B cell (primary cell): ENCODE measurements around the gene PARP15. TPM values are rescaled to one million over a fixed set of nuclear protein-coding genes. Genes with fewer than 3 reads are reported as not detected.

ENCODE experiments used
- ATAC-seq: fragments of 200-7000 bp; cut with Tn5 transposase; one replicate; pipeline ENCODE4 v1.10.0; 2021; ENCODE audit warnings: low read depth, mild to moderate bottlenecking, moderate number of reproducible peaks, moderate library complexity
- CTCF ChIA-PET: fragments of 350-600 bp; sonication (Branson Sonifier 250); formaldehyde crosslinking; loops from one replicate; lab custom pipeline; 2021; ENCODE audit warnings: antibody characterized with exemption, inconsistent platforms; lab: Charles Lee
- POLR2A ChIA-PET: fragments of 350-600 bp; sonication (Branson Sonifier 250); formaldehyde crosslinking; loops from one replicate; lab custom pipeline; 2021; ENCODE audit warnings: antibody characterized with exemption; lab: Charles Lee
- DNase-seq: peaks from one replicate; pipeline ENCODE4 v3.0.0; 2013
- H2AFZ ChIP-seq: 2 replicates; pipeline ENCODE4 v1.6.1; 2012; ENCODE audit warnings: mild to moderate bottlenecking, low read depth, low read length; ENCODE audit not compliant: insufficient read depth, poor library complexity, severe bottlenecking
- H3K27ac ChIP-seq, 2 donors: 1 replicate in 1 of 2; 2 replicates in 1 of 2; pipeline ENCODE4 v1.5.1; 2012 to 2013; ENCODE audit warnings: low read length in 2 of 2, mild to moderate bottlenecking in 2 of 2, moderate library complexity in 1 of 2
- H3K27me3 ChIP-seq, 4 experiments: fragments of 200-600 bp in 1 of 4; sonication (generic) in 1 of 4; replicated peaks in 1 of 4; 1 replicate in 2 of 4; 2 replicates in 2 of 4; pipeline versions ENCODE4 v1.6.1 to v1.7.0; 2013 to 2016; ENCODE audit warnings: low read length in 3 of 4, mild to moderate bottlenecking in 2 of 4, mixed read lengths in 1 of 4, moderate library complexity in 1 of 4; ENCODE audit not compliant: insufficient read depth in 4 of 4, control insufficient read depth in 3 of 4; ENCODE audit errors: control extremely low read depth in 1 of 4
- H3K36me3 ChIP-seq, 2 experiments: replicated peaks in 1 of 2; 1 replicate in 1 of 2; 2 replicates in 1 of 2; pipeline versions ENCODE4 v1.6.1 to v1.7.1; 2013; ENCODE audit warnings: low read length in 1 of 2; ENCODE audit not compliant: insufficient read depth in 2 of 2, control insufficient read depth in 1 of 2; ENCODE audit errors: control extremely low read depth in 1 of 2, extremely low read depth in 1 of 2
- H3K4me1 ChIP-seq, 2 donors: fragments of 200-600 bp in 1 of 2; sonication (generic) in 1 of 2; 1 replicate in 1 of 2; 2 replicates in 1 of 2; pipeline versions ENCODE4 v1.5.1 to v1.6.1; 2013 to 2017; ENCODE audit warnings: low read length in 2 of 2; ENCODE audit not compliant: control insufficient read depth in 2 of 2, insufficient read depth in 2 of 2
- H3K4me2 ChIP-seq: replicated peaks from 2 replicates; pipeline ENCODE3; 2012; ENCODE audit warnings: mild to moderate bottlenecking, low read depth, low read length; ENCODE audit not compliant: poor library complexity, severe bottlenecking
- H3K4me3 ChIP-seq, 5 experiments: fragments of 200-600 bp in 1 of 5; sonication (generic) in 1 of 5; 1 replicate in 3 of 5; 2 replicates in 2 of 5; pipeline versions ENCODE4 v1.5.1 to v1.7.0; 2011 to 2016; ENCODE audit warnings: low read length in 4 of 5, mild to moderate bottlenecking in 4 of 5, low read depth in 2 of 5, control low read depth in 1 of 5, moderate library complexity in 1 of 5; ENCODE audit not compliant: insufficient read depth in 1 of 5; ENCODE audit errors: control extremely low read depth in 1 of 5, extremely low read depth in 1 of 5
- H3K79me2 ChIP-seq: fragments of 200-600 bp; sonication (generic); one replicate; pipeline ENCODE4 v1.6.0; 2016; ENCODE audit warnings: low read length; ENCODE audit not compliant: control insufficient read depth, insufficient read depth
- H3K9ac ChIP-seq: fragments of 200-600 bp; sonication (generic); 2 replicates; pipeline ENCODE4 v1.6.1; 2017; ENCODE audit warnings: mild to moderate bottlenecking, low read length, moderate library complexity
- H3K9me3 ChIP-seq, 3 donors: one replicate each; pipeline versions ENCODE4 v1.6.1 to v1.7.1; 2013; ENCODE audit warnings: low read length in 2 of 3; ENCODE audit not compliant: control insufficient read depth in 2 of 3, insufficient read depth in 1 of 3; ENCODE audit errors: control extremely low read depth in 1 of 3
- H4K20me1 ChIP-seq: 2 replicates; pipeline ENCODE4 v1.6.0; 2012; ENCODE audit warnings: mild to moderate bottlenecking, low read length; ENCODE audit not compliant: insufficient read depth, control insufficient read depth, poor library complexity, severe bottlenecking
- H3K27ac Mint-ChIP-seq: one replicate; pipeline ENCODE4 v1.8.0; 2021; ENCODE audit warnings: mixed read lengths
- H3K27me3 Mint-ChIP-seq: one replicate; pipeline ENCODE4 v1.8.0; 2021; ENCODE audit warnings: mixed read lengths
- H3K4me1 Mint-ChIP-seq: one replicate; pipeline ENCODE4 v1.8.0; 2021; ENCODE audit warnings: mixed read lengths
- H3K4me3 Mint-ChIP-seq: one replicate; pipeline ENCODE4 v1.8.0; 2021; ENCODE audit warnings: mixed read lengths
- H3K9me3 Mint-ChIP-seq: one replicate; pipeline ENCODE4 v1.8.0; 2022; ENCODE audit warnings: mixed read lengths; ENCODE audit not compliant: insufficient read depth
- EZH2 ChIP-seq: IDR thresholded peaks from 2 replicates; pipeline ENCODE4 v1.6.1; 2012; ENCODE audit warnings: borderline replicate concordance, low read depth, mild to moderate bottlenecking, moderate library complexity, low read length; ENCODE audit not compliant: insufficient read depth, poor library complexity, severe bottlenecking
- WGBS: methylation state at CpG from one replicate; pipeline ENCODE4 v1.1.5; 2013; ENCODE audit warnings: missing lambda C conversion rate; ENCODE audit not compliant: insufficient coverage; 5-methylcytosine and 5-hydroxymethylcytosine counted together
- intact Hi-C: fragments of 100-400 bp; cut with micrococcal nuclease; formaldehyde crosslinking; loops from one replicate; pipeline ENCODE4 v1.10.0; 2022
- polyA plus RNA-seq: library from polyadenylated mRNA; depleted of rRNA; stranded (reverse); fragments of >200 nt; gene quantifications from 2 replicates; pipeline ENCODE4 v1.2.3, GENCODE V29; 2012
- total RNA-seq, 2 donors: library from RNA; stranded (reverse); fragments of 120-200 nt in 1 of 2; gene quantifications; 1 replicate in 1 of 2; 2 replicates in 1 of 2; pipeline versions ENCODE4 v1.2.3 to v1.2.4, GENCODE V29; 2013 to 2022
- TF ChIP-seq, protein P1 (sequence below): fragments of 200-600 bp; IDR thresholded peaks from one replicate; pipeline ENCODE4 v1.8.0; 2022; ENCODE audit warnings: antibody characterized with exemption, mild to moderate bottlenecking

The PARP15 gene
- total and polyA plus RNA-seq, 2 donors (not counting 1 experiment from before 2014, with no cell fraction given), result 172 to 307 TPM

DNA sequence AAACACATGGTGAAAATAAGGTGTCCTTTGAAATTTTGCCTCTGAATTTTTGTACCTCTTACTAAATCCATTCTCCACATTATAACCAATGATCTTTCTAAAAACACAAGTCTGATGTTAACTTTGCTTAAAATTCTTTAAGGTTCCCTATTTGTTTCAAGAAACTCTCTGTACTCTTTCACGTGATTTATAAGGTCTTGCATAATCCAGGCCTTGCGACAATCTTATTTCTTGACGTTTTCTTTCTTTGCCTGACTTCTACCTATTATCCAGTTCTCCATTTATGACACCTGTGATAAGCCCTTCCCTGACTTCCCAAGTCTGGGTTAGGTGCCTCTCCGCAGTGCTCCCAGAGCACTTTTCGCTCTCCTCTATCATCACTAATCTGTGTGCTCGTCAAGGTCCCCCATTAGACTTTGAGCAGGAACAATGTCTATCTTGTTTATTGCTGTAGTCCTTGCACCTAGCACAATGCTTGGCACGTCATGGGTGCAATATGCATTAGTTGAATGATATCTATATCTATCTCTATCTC lies 38.4 kb upstream of the PARP15 start:
- TF ChIP-seq EZH2, result no peak
- TF ChIP-seq, protein P1, sequence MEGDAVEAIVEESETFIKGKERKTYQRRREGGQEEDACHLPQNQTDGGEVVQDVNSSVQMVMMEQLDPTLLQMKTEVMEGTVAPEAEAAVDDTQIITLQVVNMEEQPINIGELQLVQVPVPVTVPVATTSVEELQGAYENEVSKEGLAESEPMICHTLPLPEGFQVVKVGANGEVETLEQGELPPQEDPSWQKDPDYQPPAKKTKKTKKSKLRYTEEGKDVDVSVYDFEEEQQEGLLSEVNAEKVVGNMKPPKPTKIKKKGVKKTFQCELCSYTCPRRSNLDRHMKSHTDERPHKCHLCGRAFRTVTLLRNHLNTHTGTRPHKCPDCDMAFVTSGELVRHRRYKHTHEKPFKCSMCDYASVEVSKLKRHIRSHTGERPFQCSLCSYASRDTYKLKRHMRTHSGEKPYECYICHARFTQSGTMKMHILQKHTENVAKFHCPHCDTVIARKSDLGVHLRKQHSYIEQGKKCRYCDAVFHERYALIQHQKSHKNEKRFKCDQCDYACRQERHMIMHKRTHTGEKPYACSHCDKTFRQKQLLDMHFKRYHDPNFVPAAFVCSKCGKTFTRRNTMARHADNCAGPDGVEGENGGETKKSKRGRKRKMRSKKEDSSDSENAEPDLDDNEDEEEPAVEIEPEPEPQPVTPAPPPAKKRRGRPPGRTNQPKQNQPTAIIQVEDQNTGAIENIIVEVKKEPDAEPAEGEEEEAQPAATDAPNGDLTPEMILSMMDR, result no peak
- H3K4me1 ChIP-seq, result no peaks in the 10 kb centered on the region
- Mint-ChIP-seq H3K4me3 (no peak overlapping the region), H3K27me3 (no peaks in the 10 kb centered on the region), H3K9me3 (no peaks in the 10 kb centered on the region), H3K27ac (no peak overlapping the region), H3K4me1 (no peaks in the 10 kb centered on the region)
- no peak overlapping the region for H3K9ac ChIP-seq
- no peak overlapping the region for H2AFZ ChIP-seq
- no peaks in the 10 kb centered on the region for H3K27me3 ChIP-seq
- H3K36me3 ChIP-seq, result peaks cover 20 to 73% of the 10 kb centered on the region in 2 experiments
- H3K27ac ChIP-seq, result no peak overlapping the region
- ATAC-seq (no peak), DNase-seq (no peak)
- WGBS, result 82% methylated on average over 3 of the region's 7 CpGs
- no peaks in the 10 kb centered on the region for H4K20me1 ChIP-seq
- H3K79me2 ChIP-seq, result no peaks in the 10 kb centered on the region
- H3K9me3 ChIP-seq, result no peaks in the 10 kb centered on the region
- ChIA-PET POLR2A (interaction anchor here (0.6 kb wide), 2 partner anchors 41 to 103 kb away, joined by 3 read pairs; no protein-coding TSS in a partner anchor), CTCF (no interaction called here)
- H3K4me3 ChIP-seq, result no peak overlapping the region
- intact Hi-C loops, result no loop called here
- no peak overlapping the region for H3K4me2 ChIP-seq

DNA sequence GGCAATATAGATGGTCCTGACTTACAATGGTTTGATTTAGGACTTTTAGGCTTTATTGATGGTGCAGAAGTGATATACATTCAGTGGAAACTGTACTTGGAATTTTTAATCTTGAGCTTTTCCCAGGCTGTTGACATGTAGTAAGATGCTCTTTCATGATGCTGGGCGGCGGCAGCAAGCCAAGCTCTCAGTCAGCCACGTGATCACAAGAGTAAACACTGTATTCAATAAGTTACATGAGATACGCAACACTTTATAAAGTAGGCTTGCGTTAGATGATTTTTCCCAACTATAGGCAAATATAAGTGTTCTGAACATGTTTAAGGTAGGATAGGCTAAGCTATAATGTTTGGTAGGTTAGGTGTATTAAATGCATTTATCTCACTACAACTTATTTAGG lies 31.3 kb upstream of the PARP15 start:
- POLR2A ChIA-PET, result no interaction called here
- Mint-ChIP-seq H3K27ac (no peak overlapping the region), H3K27me3 (no peaks in the 10 kb centered on the region), H3K4me1 (no peaks in the 10 kb centered on the region), H3K4me3 (no peak overlapping the region), H3K9me3 (no peaks in the 10 kb centered on the region)
- Histone ChIP-seq H3K27me3 (no peaks in the 10 kb centered on the region), H3K36me3 (peaks cover 19 to 72% of the 10 kb centered on the region in 2 experiments), H3K9me3 (no peaks in the 10 kb centered on the region), H3K4me2 (no peak overlapping the region), H3K9ac (no peak overlapping the region), H4K20me1 (no peaks in the 10 kb centered on the region), H3K4me1 (no peaks in the 10 kb centered on the region), H2AFZ (no peak overlapping the region), H3K79me2 (no peaks in the 10 kb centered on the region), H3K4me3 (no peak overlapping the region), H3K27ac (no peak overlapping the region)
- CTCF ChIA-PET, result interaction anchor here (0.9 to 1.1 kb wide), 2 partner anchors 133 to 153 kb away, joined by 4 to 6 read pairs; no protein-coding TSS in a partner anchor
- ATAC-seq (no peak), DNase-seq (no peak)
- TF ChIP-seq, protein P1, result no peak
- TF ChIP-seq EZH2, result no peak
- WGBS, result no CpG with 5 or more reads among the region's 5 CpGs
- intact Hi-C loops, result no loop called here
